HEK293 (cell line): Measurements from ENCODE around the gene SPIB.

Source experiments
- CTCF ChIP-seq: fragments of 450-650 bp; formaldehyde crosslinking; IDR thresholded peaks from 2 replicates; pipeline ENCODE4 v1.5.1; 2016; ENCODE audit warnings: missing biosample characterization, missing genetic modification characterization
- MZF1 ChIP-seq: fragments of 450-650 bp; formaldehyde crosslinking; IDR thresholded peaks from 2 replicates; pipeline ENCODE4 v1.5.1; 2017; ENCODE audit warnings: missing biosample characterization, missing genetic modification characterization, borderline replicate concordance
- SP2 ChIP-seq: fragments of 450-650 bp; formaldehyde crosslinking; IDR thresholded peaks from 2 replicates; pipeline ENCODE4 v1.5.1; 2016; ENCODE audit warnings: missing biosample characterization, missing genetic modification characterization
- TCF7L2 ChIP-seq: IDR thresholded peaks from 2 replicates; pipeline ENCODE4 v1.6.1; 2011; ENCODE audit warnings: low read depth, mild to moderate bottlenecking, inconsistent platforms, low read length, moderate library complexity, borderline replicate concordance
- ZBTB1 ChIP-seq: fragments of 450-650 bp; formaldehyde crosslinking; IDR thresholded peaks from 2 replicates; pipeline ENCODE4 v1.5.1; 2016; ENCODE audit warnings: missing biosample characterization, missing genetic modification characterization
- ZNF335 ChIP-seq: fragments of 450-650 bp; formaldehyde crosslinking; conservative IDR thresholded peaks from 2 replicates; pipeline ENCODE4 v1.5.1; 2016; ENCODE audit warnings: missing biosample characterization, missing genetic modification characterization
- ZNF629 ChIP-seq: fragments of 450-650 bp; formaldehyde crosslinking; IDR thresholded peaks from 2 replicates; pipeline ENCODE4 v1.5.1; 2017; ENCODE audit warnings: missing biosample characterization, missing genetic modification characterization
- ZNF777 ChIP-seq: fragments of 450-650 bp; formaldehyde crosslinking; IDR thresholded peaks from 2 replicates; pipeline ENCODE4 v1.5.1; 2017; ENCODE audit warnings: missing biosample characterization, missing genetic modification characterization, borderline replicate concordance
- ZNF785 ChIP-seq: fragments of 450-650 bp; formaldehyde crosslinking; IDR thresholded peaks from 2 replicates; pipeline ENCODE4 v1.5.1; 2016; ENCODE audit warnings: missing biosample characterization, missing genetic modification characterization
- TF ChIP-seq, protein P1 (sequence below): fragments of 450-650 bp; formaldehyde crosslinking; IDR thresholded peaks from 2 replicates; pipeline ENCODE4 v1.5.1; 2016; ENCODE audit warnings: missing biosample characterization, missing genetic modification characterization
- TF ChIP-seq, protein P2 (sequence below): fragments of 450-650 bp; formaldehyde crosslinking; IDR thresholded peaks from 2 replicates; pipeline ENCODE4 v1.5.1; 2016; ENCODE audit warnings: missing biosample characterization, missing genetic modification characterization
- TF ChIP-seq, protein P3 (sequence below): fragments of 450-650 bp; formaldehyde crosslinking; optimal IDR thresholded peaks from 2 replicates; pipeline ENCODE3; 2016; ENCODE audit warnings: missing biosample characterization, mild to moderate bottlenecking, missing genetic modification characterization

DNA sequence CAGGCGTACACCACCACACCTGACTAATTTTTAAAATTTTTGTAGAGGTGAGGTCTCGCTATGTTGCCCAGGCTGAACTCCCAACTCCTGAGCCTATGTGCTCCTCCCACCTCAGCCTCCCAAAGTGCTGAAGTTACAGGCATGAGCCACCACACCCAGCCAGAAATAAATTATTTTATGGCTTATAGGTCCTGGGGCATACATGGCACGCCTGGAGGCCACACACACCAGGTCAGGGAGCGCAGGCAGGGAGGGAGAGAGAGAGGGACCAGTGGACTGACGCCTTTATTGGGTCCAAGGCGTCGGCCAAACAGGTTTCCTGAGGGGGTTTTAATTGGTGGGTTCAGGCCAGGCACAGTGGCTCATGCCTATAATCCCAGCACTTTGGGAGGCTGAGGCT, 6.8 kb downstream of the SPIB start:
- TF ChIP-seq ZNF785 (tag by site-specific recombination) (no peak), ZNF777 (tag by site-specific recombination) (no peak), CTCF (tag by site-specific recombination) (no peak), ZNF335 (tag by site-specific recombination) (no peak), ZBTB1 (tag by site-specific recombination) (no peak), SP2 (tag by site-specific recombination) (no peak), MZF1 (tag by site-specific recombination) (no peak), TCF7L2 (no peak), ZNF629 (no peak)
- TF ChIP-seq, protein P1, sequence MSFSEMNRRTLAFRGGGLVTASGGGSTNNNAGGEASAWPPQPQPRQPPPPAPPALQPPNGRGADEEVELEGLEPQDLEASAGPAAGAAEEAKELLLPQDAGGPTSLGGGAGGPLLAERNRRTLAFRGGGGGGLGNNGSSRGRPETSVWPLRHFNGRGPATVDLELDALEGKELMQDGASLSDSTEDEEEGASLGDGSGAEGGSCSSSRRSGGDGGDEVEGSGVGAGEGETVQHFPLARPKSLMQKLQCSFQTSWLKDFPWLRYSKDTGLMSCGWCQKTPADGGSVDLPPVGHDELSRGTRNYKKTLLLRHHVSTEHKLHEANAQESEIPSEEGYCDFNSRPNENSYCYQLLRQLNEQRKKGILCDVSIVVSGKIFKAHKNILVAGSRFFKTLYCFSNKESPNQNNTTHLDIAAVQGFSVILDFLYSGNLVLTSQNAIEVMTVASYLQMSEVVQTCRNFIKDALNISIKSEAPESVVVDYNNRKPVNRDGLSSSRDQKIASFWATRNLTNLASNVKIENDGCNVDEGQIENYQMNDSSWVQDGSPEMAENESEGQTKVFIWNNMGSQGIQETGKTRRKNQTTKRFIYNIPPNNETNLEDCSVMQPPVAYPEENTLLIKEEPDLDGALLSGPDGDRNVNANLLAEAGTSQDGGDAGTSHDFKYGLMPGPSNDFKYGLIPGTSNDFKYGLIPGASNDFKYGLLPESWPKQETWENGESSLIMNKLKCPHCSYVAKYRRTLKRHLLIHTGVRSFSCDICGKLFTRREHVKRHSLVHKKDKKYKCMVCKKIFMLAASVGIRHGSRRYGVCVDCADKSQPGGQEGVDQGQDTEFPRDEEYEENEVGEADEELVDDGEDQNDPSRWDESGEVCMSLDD (tag by site-specific recombination), result no peak
- TF ChIP-seq, protein P2, sequence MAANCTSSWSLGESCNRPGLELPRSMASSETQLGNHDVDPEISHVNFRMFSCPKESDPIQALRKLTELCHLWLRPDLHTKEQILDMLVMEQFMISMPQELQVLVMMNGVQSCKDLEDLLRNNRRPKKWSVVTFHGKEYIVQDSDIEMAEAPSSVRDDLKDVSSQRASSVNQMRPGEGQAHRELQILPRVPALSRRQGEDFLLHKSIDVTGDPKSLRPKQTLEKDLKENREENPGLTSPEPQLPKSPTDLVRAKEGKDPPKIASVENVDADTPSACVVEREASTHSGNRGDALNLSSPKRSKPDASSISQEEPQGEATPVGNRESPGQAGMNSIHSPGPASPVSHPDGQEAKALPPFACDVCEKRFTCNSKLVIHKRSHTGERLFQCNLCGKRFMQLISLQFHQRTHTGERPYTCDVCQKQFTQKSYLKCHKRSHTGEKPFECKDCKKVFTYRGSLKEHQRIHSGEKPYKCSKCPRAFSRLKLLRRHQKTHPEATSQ (tag by site-specific recombination), result no peak
- TF ChIP-seq, protein P3, sequence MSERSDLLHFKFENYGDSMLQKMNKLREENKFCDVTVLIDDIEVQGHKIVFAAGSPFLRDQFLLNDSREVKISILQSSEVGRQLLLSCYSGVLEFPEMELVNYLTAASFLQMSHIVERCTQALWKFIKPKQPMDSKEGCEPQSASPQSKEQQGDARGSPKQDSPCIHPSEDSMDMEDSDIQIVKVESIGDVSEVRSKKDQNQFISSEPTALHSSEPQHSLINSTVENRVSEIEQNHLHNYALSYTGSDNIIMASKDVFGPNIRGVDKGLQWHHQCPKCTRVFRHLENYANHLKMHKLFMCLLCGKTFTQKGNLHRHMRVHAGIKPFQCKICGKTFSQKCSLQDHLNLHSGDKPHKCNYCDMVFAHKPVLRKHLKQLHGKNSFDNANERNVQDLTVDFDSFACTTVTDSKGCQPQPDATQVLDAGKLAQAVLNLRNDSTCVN (tag by site-specific recombination), result no peak
